GM23338 (cell line): ENCODE results near the gene OSBPL1A. TPM values are rescaled to one million over a fixed set of nuclear protein-coding genes. Genes with fewer than 3 reads are reported as not detected.
A peak's percentile ranks its signal among the peaks of the same experiment; 100 is the strongest.

ENCODE experiments used
- ATAC-seq: fragments of 200-7000 bp; cut with Tn5 transposase; 3 replicates; pipeline ENCODE4 v1.9.1; 2020
- DNase-seq: peaks from one replicate; pipeline ENCODE4 v3.0.0-alpha.2; 2015; ENCODE audit warnings: low spot score
- H2AFZ ChIP-seq: fragments of 200-600 bp; sonication (generic); 2 replicates; pipeline ENCODE4 v1.8.0; 2016; ENCODE audit warnings: antibody characterized with exemption, mild to moderate bottlenecking, moderate library complexity
- H3F3A ChIP-seq: fragments of 200-600 bp; sonication (generic); replicated peaks from 2 replicates; pipeline ENCODE4 v1.8.0; 2017; ENCODE audit warnings: antibody characterized with exemption, mixed run types, low read depth
- H3K27ac ChIP-seq: fragments of 200-600 bp; sonication (generic); 2 replicates; pipeline ENCODE4 v1.6.1; 2016; ENCODE audit warnings: low read depth
- H3K27me3 ChIP-seq: fragments of 200-600 bp; sonication (generic); 2 replicates; pipeline ENCODE4 v1.8.0; 2016; ENCODE audit warnings: mild to moderate bottlenecking, mixed run types, moderate library complexity; ENCODE audit not compliant: insufficient read depth
- H3K36me3 ChIP-seq: fragments of 200-600 bp; sonication (generic); 2 replicates; pipeline ENCODE4 v1.8.0; 2016; ENCODE audit warnings: mild to moderate bottlenecking; ENCODE audit not compliant: insufficient read depth
- H3K4me1 ChIP-seq: fragments of 200-600 bp; sonication (generic); 2 replicates; pipeline ENCODE4 v1.8.0; 2016; ENCODE audit warnings: mild to moderate bottlenecking, moderate library complexity; ENCODE audit not compliant: insufficient read depth
- H3K4me2 ChIP-seq: fragments of 200-600 bp; sonication (generic); 2 replicates; pipeline ENCODE4 v1.7.1; 2017; ENCODE audit warnings: mixed run types
- H3K4me3 ChIP-seq: fragments of 200-600 bp; sonication (generic); 2 replicates; pipeline ENCODE4 v1.6.1; 2016; ENCODE audit warnings: mixed run types
- H3K79me2 ChIP-seq: fragments of 200-600 bp; sonication (generic); replicated peaks from 2 replicates; pipeline ENCODE4 v1.8.0; 2017; ENCODE audit warnings: mild to moderate bottlenecking; ENCODE audit not compliant: insufficient read depth
- H3K9me2 ChIP-seq: fragments of 200-600 bp; sonication (generic); 2 replicates; pipeline ENCODE4 v1.8.0; 2017; ENCODE audit not compliant: insufficient read depth
- H4K20me1 ChIP-seq: fragments of 200-600 bp; sonication (generic); replicated peaks from 2 replicates; pipeline ENCODE4 v1.8.0; 2017; ENCODE audit warnings: mild to moderate bottlenecking; ENCODE audit not compliant: insufficient read depth
- H3K27ac Mint-ChIP-seq: 2 replicates; pipeline ENCODE4 v1.8.0; 2020; ENCODE audit warnings: inconsistent platforms, mild to moderate bottlenecking, moderate library complexity, mixed read lengths
- H3K27me3 Mint-ChIP-seq: 3 replicates; pipeline ENCODE4 v1.8.0; 2022; ENCODE audit warnings: low read depth, mild to moderate bottlenecking, moderate library complexity, mixed read lengths, inconsistent platforms; ENCODE audit not compliant: insufficient read depth, poor library complexity
- H3K36me3 Mint-ChIP-seq: 3 replicates; pipeline ENCODE4 v1.8.0; 2021; ENCODE audit warnings: low read depth, mild to moderate bottlenecking, inconsistent platforms, moderate library complexity, mixed read lengths
- H3K4me1 Mint-ChIP-seq: 3 replicates; pipeline ENCODE4 v1.8.0; 2020; ENCODE audit warnings: mild to moderate bottlenecking, inconsistent platforms, mixed read lengths
- H3K4me3 Mint-ChIP-seq: 3 replicates; pipeline ENCODE4 v1.8.0; 2021; ENCODE audit warnings: moderate library complexity, mild to moderate bottlenecking, inconsistent platforms, mixed read lengths
- H3K9me3 Mint-ChIP-seq: 3 replicates; pipeline ENCODE4 v1.8.0; 2020; ENCODE audit warnings: moderate library complexity, mild to moderate bottlenecking, inconsistent platforms, mixed read lengths
- CREB1 ChIP-seq: fragments of 250-450 bp; sonication (Bioruptor Pico); IDR thresholded peaks from 2 replicates; pipeline ENCODE4 v1.5.0; 2020; ENCODE audit warnings: low read depth, mild to moderate bottlenecking, moderate library complexity
- NANOG ChIP-seq: IDR thresholded peaks from 2 replicates; pipeline ENCODE4 v1.6.1; 2016; ENCODE audit warnings: antibody characterized with exemption, borderline replicate concordance
- ZNF114 ChIP-seq: fragments of 250-450 bp; sonication (Bioruptor Pico); IDR thresholded peaks from 2 replicates; pipeline ENCODE4 v1.5.0; 2020; ENCODE audit warnings: mild to moderate bottlenecking, moderate library complexity
- polyA plus RNA-seq: library from polyadenylated mRNA; unstranded; fragments of >200 nt; fragmentation: Nextera tagmentation; extraction: Ambion mirVana; gene quantifications from 2 replicates; pipeline ENCODE4 v1.2.1, GENCODE V29; 2016
- total RNA-seq: library from RNA; depleted of rRNA; stranded (reverse); fragments of >200 nt; shearing (Covaris generic); gene quantifications from 2 replicates; pipeline ENCODE4 v1.2.3, GENCODE V29; 2014
- TF ChIP-seq, protein P1 (sequence below): fragments of 250-450 bp; sonication (Bioruptor Pico); IDR thresholded peaks from 2 replicates; pipeline ENCODE4 v1.5.0; 2020; ENCODE audit warnings: mild to moderate bottlenecking, moderate library complexity
- TF ChIP-seq, protein P2 (sequence below): IDR thresholded peaks from 2 replicates; pipeline ENCODE4 v1.6.1; 2016; ENCODE audit warnings: antibody characterized with exemption
- TF ChIP-seq, protein P3 (sequence below), 2 experiments: fragments of 200-600 bp in 1 of 2; sonication (generic) in 1 of 2; conservative IDR thresholded peaks; 2 replicates each; pipeline versions ENCODE4 v1.5.1 to v1.6.1; 2016 to 2017; ENCODE audit warnings: antibody characterized with exemption in 2 of 2, low read depth in 2 of 2, mild to moderate bottlenecking in 2 of 2, moderate library complexity in 1 of 2

The OSBPL1A gene
- total and polyA plus RNA-seq, 2 experiments from 2014 or later: 55.6 to 71.4 TPM

DNA sequence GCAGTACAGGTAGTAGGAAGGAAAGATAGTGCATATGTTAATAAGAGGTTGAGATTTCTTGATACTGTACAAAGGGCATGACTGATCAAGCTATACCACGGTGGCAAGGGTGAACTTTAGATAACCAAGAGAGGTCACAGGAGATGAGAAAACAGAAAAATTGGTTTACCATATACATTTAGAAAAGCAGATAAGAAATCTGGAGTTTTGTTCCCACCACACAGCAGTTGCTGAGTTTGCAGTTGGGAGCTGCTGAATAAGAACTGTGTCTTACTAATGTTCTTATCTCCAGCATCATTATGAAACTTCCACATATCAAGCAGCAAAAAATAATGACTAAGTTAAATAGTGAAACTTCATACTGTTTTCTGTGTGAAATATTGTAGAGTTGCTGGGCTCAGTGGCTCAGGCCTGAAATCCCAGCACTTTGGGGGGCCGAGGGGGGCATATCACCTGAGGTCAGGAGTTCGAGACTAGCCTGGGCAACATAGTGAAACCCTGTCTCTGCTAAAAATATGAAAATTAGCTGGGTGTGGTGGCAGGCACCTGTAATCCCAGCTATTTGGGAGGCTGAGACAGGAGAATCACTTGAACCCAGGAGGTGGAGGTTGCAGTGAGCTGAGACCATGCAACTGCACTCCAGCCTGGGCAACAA, 16.9 kb upstream of the OSBPL1A start (continued):
- TF ChIP-seq, protein P1, sequence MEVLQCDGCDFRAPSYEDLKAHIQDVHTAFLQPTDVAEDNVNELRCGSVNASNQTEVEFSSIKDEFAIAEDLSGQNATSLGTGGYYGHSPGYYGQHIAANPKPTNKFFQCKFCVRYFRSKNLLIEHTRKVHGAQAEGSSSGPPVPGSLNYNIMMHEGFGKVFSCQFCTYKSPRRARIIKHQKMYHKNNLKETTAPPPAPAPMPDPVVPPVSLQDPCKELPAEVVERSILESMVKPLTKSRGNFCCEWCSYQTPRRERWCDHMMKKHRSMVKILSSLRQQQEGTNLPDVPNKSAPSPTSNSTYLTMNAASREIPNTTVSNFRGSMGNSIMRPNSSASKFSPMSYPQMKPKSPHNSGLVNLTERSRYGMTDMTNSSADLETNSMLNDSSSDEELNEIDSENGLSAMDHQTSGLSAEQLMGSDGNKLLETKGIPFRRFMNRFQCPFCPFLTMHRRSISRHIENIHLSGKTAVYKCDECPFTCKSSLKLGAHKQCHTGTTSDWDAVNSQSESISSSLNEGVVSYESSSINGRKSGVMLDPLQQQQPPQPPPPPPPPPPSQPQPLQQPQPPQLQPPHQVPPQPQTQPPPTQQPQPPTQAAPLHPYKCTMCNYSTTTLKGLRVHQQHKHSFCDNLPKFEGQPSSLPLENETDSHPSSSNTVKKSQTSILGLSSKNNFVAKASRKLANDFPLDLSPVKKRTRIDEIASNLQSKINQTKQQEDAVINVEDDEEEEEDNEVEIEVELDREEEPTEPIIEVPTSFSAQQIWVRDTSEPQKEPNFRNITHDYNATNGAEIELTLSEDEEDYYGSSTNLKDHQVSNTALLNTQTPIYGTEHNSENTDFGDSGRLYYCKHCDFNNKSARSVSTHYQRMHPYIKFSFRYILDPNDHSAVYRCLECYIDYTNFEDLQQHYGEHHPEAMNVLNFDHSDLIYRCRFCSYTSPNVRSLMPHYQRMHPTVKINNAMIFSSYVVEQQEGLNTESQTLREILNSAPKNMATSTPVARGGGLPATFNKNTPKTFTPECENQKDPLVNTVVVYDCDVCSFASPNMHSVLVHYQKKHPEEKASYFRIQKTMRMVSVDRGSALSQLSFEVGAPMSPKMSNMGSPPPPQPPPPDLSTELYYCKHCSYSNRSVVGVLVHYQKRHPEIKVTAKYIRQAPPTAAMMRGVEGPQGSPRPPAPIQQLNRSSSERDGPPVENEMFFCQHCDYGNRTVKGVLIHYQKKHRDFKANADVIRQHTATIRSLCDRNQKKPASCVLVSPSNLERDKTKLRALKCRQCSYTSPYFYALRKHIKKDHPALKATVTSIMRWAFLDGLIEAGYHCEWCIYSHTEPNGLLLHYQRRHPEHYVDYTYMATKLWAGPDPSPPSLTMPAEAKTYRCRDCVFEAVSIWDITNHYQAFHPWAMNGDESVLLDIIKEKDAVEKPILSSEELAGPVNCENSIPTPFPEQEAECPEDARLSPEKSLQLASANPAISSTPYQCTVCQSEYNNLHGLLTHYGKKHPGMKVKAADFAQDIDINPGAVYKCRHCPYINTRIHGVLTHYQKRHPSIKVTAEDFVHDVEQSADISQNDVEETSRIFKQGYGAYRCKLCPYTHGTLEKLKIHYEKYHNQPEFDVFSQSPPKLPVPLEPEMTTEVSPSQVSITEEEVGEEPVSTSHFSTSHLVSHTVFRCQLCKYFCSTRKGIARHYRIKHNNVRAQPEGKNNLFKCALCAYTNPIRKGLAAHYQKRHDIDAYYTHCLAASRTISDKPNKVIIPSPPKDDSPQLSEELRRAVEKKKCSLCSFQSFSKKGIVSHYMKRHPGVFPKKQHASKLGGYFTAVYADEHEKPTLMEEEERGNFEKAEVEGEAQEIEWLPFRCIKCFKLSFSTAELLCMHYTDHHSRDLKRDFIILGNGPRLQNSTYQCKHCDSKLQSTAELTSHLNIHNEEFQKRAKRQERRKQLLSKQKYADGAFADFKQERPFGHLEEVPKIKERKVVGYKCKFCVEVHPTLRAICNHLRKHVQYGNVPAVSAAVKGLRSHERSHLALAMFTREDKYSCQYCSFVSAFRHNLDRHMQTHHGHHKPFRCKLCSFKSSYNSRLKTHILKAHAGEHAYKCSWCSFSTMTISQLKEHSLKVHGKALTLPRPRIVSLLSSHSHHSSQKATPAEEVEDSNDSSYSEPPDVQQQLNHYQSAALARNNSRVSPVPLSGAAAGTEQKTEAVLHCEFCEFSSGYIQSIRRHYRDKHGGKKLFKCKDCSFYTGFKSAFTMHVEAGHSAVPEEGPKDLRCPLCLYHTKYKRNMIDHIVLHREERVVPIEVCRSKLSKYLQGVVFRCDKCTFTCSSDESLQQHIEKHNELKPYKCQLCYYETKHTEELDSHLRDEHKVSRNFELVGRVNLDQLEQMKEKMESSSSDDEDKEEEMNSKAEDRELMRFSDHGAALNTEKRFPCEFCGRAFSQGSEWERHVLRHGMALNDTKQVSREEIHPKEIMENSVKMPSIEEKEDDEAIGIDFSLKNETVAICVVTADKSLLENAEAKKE (CRISPR knock-in tag): no peak
- no peak for TF ChIP-seq NANOG
- TF ChIP-seq, protein P2, sequence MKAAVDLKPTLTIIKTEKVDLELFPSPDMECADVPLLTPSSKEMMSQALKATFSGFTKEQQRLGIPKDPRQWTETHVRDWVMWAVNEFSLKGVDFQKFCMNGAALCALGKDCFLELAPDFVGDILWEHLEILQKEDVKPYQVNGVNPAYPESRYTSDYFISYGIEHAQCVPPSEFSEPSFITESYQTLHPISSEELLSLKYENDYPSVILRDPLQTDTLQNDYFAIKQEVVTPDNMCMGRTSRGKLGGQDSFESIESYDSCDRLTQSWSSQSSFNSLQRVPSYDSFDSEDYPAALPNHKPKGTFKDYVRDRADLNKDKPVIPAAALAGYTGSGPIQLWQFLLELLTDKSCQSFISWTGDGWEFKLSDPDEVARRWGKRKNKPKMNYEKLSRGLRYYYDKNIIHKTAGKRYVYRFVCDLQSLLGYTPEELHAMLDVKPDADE: no peak
- TF ChIP-seq CREB1: no peak

DNA sequence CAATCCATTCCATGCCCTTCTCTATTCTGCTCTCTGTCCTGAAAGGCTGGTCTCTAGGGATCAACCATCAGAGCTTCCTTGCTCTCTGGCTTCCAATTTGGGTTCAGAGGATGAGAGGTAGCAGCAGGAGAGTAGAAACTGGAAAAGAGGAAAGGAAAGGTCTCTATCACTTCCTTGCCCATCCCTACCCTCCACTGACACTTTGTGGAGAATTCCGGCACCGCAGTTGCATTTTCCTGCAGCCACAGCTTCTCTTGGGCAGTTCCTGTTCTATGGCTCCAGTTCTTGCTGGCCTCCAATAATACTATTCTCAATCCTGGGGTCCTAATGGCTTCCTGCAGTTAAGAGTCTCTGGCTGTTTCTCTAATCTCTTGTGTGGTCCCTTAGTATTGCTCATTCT, 15.5 kb upstream of the OSBPL1A start:
- no peaks in the 10 kb centered on the region for H3K9me2 ChIP-seq
- no peaks in the 10 kb centered on the region for H3K36me3 ChIP-seq
- no peak overlapping the region for H2AFZ ChIP-seq
- no peaks in the 10 kb centered on the region for H4K20me1 ChIP-seq
- ATAC-seq (peak; percentile 88), DNase-seq (peak; percentile 75)
- Mint-ChIP-seq H3K9me3 (no peaks in the 10 kb centered on the region), H3K4me1 (peaks cover 10% of the 10 kb centered on the region), H3K4me3 (no peak overlapping the region), H3K27ac (no peak overlapping the region), H3K27me3 (peaks cover 7% of the 10 kb centered on the region), H3K36me3 (no peaks in the 10 kb centered on the region)
- peaks cover 7% of the 10 kb centered on the region for H3K4me1 ChIP-seq
- no peak for TF ChIP-seq ZNF114
- TF ChIP-seq, protein P3, sequence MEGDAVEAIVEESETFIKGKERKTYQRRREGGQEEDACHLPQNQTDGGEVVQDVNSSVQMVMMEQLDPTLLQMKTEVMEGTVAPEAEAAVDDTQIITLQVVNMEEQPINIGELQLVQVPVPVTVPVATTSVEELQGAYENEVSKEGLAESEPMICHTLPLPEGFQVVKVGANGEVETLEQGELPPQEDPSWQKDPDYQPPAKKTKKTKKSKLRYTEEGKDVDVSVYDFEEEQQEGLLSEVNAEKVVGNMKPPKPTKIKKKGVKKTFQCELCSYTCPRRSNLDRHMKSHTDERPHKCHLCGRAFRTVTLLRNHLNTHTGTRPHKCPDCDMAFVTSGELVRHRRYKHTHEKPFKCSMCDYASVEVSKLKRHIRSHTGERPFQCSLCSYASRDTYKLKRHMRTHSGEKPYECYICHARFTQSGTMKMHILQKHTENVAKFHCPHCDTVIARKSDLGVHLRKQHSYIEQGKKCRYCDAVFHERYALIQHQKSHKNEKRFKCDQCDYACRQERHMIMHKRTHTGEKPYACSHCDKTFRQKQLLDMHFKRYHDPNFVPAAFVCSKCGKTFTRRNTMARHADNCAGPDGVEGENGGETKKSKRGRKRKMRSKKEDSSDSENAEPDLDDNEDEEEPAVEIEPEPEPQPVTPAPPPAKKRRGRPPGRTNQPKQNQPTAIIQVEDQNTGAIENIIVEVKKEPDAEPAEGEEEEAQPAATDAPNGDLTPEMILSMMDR (conservative IDR thresholded peaks at IDR 0.05; ENCODE audit: low read depth in 2 of 2): peak; percentile 59 to 80
- TF ChIP-seq, protein P2: no peak
- no peak overlapping the region for H3K4me3 ChIP-seq
- no peak overlapping the region for H3K4me2 ChIP-seq
- no peak overlapping the region for H3K27ac ChIP-seq
- no peaks in the 10 kb centered on the region for H3K27me3 ChIP-seq
- H3K79me2 ChIP-seq: no peaks in the 10 kb centered on the region
- no peaks in the 10 kb centered on the region for H3F3A ChIP-seq
